ENCODE results near the gene ATG5. TPM values are rescaled to one million over a fixed set of nuclear protein-coding genes. Genes with fewer than 3 reads are reported as not detected.

The ATG5 gene
- total and polyA plus RNA-seq, 2 experiments from 2014 or later, result 31.6 to 48.2 TPM

- H3K36me3 ChIP-seq (ENCODE audit: insufficient read depth), result no peaks in the 10 kb centered on the region
- no peak for ATAC-seq
- Mint-ChIP-seq H3K9me3 (no peaks in the 10 kb centered on the region), H3K27ac (no peak overlapping the region; the same call in 1 of the 2 replicates), H3K27me3 (ENCODE audit: insufficient read depth, low read depth, poor library complexity) (peaks cover 3% of the 10 kb centered on the region), H3K4me1 (peaks cover 21% of the 10 kb centered on the region), H3K4me3 (no peak overlapping the region), H3K36me3 (ENCODE audit: low read depth) (peaks cover 2% of the 10 kb centered on the region; the same call in 1 of the 3 replicates)
- H3K4me2 ChIP-seq, result no peak overlapping the region
- no peaks in the 10 kb centered on the region for H3F3A ChIP-seq (replicated peaks; ENCODE audit: low read depth)
- H3K27me3 ChIP-seq (ENCODE audit: insufficient read depth), result no peaks in the 10 kb centered on the region
- no peaks in the 10 kb centered on the region for H4K20me1 ChIP-seq (replicated peaks; ENCODE audit: insufficient read depth)
- 0 out of 2 replicates have a peak, but pooled peaks cover 4% of the 10 kb centered on the region for H3K79me2 ChIP-seq (replicated peaks; ENCODE audit: insufficient read depth)
- no peaks in the 10 kb centered on the region for H3K9me2 ChIP-seq (ENCODE audit: insufficient read depth)
- no peak overlapping the region for H3K4me3 ChIP-seq
- H3K27ac ChIP-seq (ENCODE audit: low read depth), result no peak overlapping the region
- peaks cover 12% of the 10 kb centered on the region for H3K4me1 ChIP-seq (ENCODE audit: insufficient read depth)
- no peak overlapping the region for H2AFZ ChIP-seq
- DNase-seq (ENCODE audit: low spot score), result no peak
- TF ChIP-seq CREB1 (CRISPR knock-in tag; IDR thresholded peaks at IDR 0.05; ENCODE audit: low read depth), result no peak
- no peak for TF ChIP-seq EZH2 (IDR thresholded peaks at IDR 0.05; ENCODE audit: low read depth, unreplicated experiment)
- TF ChIP-seq EZH2phosphoT487 (IDR thresholded peaks at IDR 0.05; ENCODE audit: unreplicated experiment), result no peak
- TF ChIP-seq CTCF (conservative IDR thresholded peaks at IDR 0.05; ENCODE audit: low read depth in 2 of 2), result no peak
- TF ChIP-seq STAT1 (IDR thresholded peaks at IDR 0.05; ENCODE audit: unreplicated experiment), result no peak
- no peak for TF ChIP-seq REST (IDR thresholded peaks at IDR 0.05; ENCODE audit: unreplicated experiment)
- no peak for TF ChIP-seq ZNF114 (CRISPR knock-in tag; IDR thresholded peaks at IDR 0.05)
- no peak for TF ChIP-seq NANOG (IDR thresholded peaks at IDR 0.05; ENCODE audit: borderline replicate concordance)
- TF ChIP-seq JUNB (IDR thresholded peaks at IDR 0.05; ENCODE audit: unreplicated experiment), result no peak
- TF ChIP-seq ETS1 (IDR thresholded peaks at IDR 0.05), result no peak
- TF ChIP-seq POLR2AphosphoS5 (IDR thresholded peaks at IDR 0.05; ENCODE audit: low read depth), result no peak
- TF ChIP-seq ZNF462 (CRISPR knock-in tag; IDR thresholded peaks at IDR 0.05), result no peak
- TF ChIP-seq ZNF331 (CRISPR knock-in tag; IDR thresholded peaks at IDR 0.05; ENCODE audit: low read depth), result no peak
These were observed 125.6 kb downstream of the ATG5 start for GRCh38 chr6:106199998-106200397.
